ENCODE measurements around the gene ADNP2.

ADNP2 gene, protein sequence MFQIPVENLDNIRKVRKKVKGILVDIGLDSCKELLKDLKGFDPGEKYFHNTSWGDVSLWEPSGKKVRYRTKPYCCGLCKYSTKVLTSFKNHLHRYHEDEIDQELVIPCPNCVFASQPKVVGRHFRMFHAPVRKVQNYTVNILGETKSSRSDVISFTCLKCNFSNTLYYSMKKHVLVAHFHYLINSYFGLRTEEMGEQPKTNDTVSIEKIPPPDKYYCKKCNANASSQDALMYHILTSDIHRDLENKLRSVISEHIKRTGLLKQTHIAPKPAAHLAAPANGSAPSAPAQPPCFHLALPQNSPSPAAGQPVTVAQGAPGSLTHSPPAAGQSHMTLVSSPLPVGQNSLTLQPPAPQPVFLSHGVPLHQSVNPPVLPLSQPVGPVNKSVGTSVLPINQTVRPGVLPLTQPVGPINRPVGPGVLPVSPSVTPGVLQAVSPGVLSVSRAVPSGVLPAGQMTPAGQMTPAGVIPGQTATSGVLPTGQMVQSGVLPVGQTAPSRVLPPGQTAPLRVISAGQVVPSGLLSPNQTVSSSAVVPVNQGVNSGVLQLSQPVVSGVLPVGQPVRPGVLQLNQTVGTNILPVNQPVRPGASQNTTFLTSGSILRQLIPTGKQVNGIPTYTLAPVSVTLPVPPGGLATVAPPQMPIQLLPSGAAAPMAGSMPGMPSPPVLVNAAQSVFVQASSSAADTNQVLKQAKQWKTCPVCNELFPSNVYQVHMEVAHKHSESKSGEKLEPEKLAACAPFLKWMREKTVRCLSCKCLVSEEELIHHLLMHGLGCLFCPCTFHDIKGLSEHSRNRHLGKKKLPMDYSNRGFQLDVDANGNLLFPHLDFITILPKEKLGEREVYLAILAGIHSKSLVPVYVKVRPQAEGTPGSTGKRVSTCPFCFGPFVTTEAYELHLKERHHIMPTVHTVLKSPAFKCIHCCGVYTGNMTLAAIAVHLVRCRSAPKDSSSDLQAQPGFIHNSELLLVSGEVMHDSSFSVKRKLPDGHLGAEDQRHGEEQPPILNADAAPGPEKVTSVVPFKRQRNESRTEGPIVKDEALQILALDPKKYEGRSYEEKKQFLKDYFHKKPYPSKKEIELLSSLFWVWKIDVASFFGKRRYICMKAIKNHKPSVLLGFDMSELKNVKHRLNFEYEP

DNA sequence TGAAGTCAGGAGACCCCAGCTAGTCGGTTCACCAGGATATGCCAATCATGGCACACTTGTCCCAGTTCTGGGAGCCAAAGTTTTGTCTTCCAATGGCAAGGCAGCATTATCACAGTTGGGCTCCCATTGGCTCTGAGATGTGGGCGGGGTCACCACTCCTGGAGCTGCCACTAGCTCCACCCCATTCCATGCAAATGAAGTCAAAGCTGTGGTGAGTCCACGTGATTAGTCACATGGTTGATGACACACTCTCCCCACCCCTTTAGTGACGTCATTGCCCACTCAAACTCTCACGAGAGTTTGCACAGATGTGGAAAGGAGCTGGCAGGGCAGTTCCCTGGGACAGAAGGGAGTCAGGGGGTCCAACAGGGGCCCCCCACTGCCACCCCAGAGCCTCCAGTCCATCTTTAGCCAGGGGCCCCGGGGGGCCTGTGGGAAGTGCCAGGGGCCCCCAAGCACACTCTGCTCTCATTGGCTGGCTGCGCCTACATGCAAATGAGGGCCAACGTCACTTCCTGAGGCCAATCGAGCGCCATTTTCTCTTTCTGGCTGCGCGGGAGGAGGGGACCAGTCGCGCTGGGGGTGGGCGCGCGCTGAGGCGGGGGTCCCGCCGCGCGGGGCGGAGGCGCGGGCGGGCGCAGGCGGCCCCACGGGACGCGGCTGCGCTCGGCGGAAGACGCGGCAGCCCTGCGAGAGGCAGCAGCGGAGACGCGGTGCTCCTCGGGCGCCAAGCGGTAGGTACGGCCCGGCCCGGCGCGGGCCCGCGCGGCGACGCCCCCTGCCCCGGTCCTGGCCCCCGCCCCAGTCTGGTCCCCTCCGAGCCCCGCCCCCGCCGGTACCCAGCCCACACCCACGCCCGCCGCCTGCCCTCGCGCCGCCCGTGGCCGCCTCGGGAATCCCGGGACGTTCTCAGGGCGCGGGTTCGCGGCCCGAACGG is at the start of gene ADNP2:
TSS of gene ADNP2 (plus strand) at position 524 of the 937 bp plus-strand sequence. CDS start 8,281 bp downstream, outside the sequence.
- peak within 1 kb of the TSS; percentile 96 for H3K4me3 ChIP-seq (ENCODE audit: severe bottlenecking)
- peak within 1 kb of the TSS; percentile 78 for H3K27ac ChIP-seq (ENCODE audit: poor library complexity, severe bottlenecking)
- peaks cover 8% of the 10 kb centered on the region for H3K4me1 ChIP-seq (ENCODE audit: insufficient read depth, poor library complexity, severe bottlenecking)
- H3K27me3 ChIP-seq (ENCODE audit: insufficient read depth, poor library complexity, severe bottlenecking) = no peaks in the 10 kb centered on the region
- H3K9me3 ChIP-seq (ENCODE audit: severe bottlenecking) = no peaks in the 10 kb centered on the region
- peaks cover 19% of the 10 kb centered on the region for H3K36me3 ChIP-seq (ENCODE audit: low read depth)
- TF ChIP-seq, protein P1, sequence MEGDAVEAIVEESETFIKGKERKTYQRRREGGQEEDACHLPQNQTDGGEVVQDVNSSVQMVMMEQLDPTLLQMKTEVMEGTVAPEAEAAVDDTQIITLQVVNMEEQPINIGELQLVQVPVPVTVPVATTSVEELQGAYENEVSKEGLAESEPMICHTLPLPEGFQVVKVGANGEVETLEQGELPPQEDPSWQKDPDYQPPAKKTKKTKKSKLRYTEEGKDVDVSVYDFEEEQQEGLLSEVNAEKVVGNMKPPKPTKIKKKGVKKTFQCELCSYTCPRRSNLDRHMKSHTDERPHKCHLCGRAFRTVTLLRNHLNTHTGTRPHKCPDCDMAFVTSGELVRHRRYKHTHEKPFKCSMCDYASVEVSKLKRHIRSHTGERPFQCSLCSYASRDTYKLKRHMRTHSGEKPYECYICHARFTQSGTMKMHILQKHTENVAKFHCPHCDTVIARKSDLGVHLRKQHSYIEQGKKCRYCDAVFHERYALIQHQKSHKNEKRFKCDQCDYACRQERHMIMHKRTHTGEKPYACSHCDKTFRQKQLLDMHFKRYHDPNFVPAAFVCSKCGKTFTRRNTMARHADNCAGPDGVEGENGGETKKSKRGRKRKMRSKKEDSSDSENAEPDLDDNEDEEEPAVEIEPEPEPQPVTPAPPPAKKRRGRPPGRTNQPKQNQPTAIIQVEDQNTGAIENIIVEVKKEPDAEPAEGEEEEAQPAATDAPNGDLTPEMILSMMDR (IDR thresholded peaks at IDR 0.05; ENCODE audit: poor library complexity, severe bottlenecking) = no peak
- ATAC-seq (ENCODE audit: low read depth) (peak; percentile 86), DNase-seq (ENCODE audit: low spot score) (peak; percentile 92)

- H3K27me3 ChIP-seq (ENCODE audit: insufficient read depth, poor library complexity, severe bottlenecking) = no peaks in the 10 kb centered on the region
- TF ChIP-seq, protein P1 (IDR thresholded peaks at IDR 0.05; ENCODE audit: poor library complexity, severe bottlenecking) = no peak
- H3K36me3 ChIP-seq (ENCODE audit: low read depth) = no peaks in the 10 kb centered on the region
- H3K9me3 ChIP-seq (ENCODE audit: severe bottlenecking) = peaks cover 3% of the 10 kb centered on the region
- no peaks in the 10 kb centered on the region for H3K4me1 ChIP-seq (ENCODE audit: insufficient read depth, poor library complexity, severe bottlenecking)
- H3K27ac ChIP-seq (ENCODE audit: poor library complexity, severe bottlenecking) = no peak overlapping the region
- H3K4me3 ChIP-seq (ENCODE audit: severe bottlenecking) = no peak overlapping the region
- no peak for DNase-seq (ENCODE audit: low spot score)
- ATAC-seq (ENCODE audit: low read depth) = no peak
Measured at GRCh38 chr18:80059945-80060344, 49.1 kb upstream of the ADNP2 start.

- Histone ChIP-seq H3K36me3 (ENCODE audit: low read depth) (no peaks in the 10 kb centered on the region), H3K4me1 (ENCODE audit: insufficient read depth, poor library complexity, severe bottlenecking) (no peaks in the 10 kb centered on the region), H3K27me3 (ENCODE audit: insufficient read depth, poor library complexity, severe bottlenecking) (no peaks in the 10 kb centered on the region), H3K9me3 (ENCODE audit: severe bottlenecking) (no peaks in the 10 kb centered on the region), H3K4me3 (ENCODE audit: severe bottlenecking) (no peak overlapping the region), H3K27ac (ENCODE audit: poor library complexity, severe bottlenecking) (no peak overlapping the region)
- TF ChIP-seq, protein P1 (IDR thresholded peaks at IDR 0.05; ENCODE audit: poor library complexity, severe bottlenecking) = no peak
- no peak for ATAC-seq (ENCODE audit: low read depth)
- no peak for DNase-seq (ENCODE audit: low spot score)
Measured at GRCh38 chr18:80065705-80066104, 43.4 kb upstream of the ADNP2 start.

DNA sequence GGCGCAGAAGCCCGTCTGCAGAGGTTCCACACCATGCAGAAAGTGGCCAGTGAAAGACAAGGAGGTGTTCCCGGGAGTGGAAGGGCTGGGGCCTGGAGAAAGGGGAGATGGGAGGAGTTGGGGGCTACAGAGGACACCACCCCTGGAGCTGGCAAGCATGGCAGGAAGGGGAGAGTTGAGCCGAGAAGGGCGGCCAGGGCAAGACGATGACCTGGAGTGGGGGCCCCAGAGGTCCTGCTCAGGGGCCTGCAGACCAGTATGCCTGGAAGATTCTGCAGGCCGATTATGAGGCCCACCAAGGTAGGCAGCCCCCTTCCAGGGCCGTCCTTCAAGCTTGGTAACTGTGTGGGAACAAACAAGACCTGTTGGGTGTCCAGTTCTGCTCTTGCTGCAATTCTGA is 41.7 kb upstream of the ADNP2 start:
- DNase-seq (ENCODE audit: low spot score) (no peak), ATAC-seq (ENCODE audit: low read depth) (no peak)
- H3K36me3 ChIP-seq (ENCODE audit: low read depth) = no peaks in the 10 kb centered on the region
- H3K27me3 ChIP-seq (ENCODE audit: insufficient read depth, poor library complexity, severe bottlenecking) = no peaks in the 10 kb centered on the region
- no peak overlapping the region for H3K4me3 ChIP-seq (ENCODE audit: severe bottlenecking)
- TF ChIP-seq, protein P1 (IDR thresholded peaks at IDR 0.05; ENCODE audit: poor library complexity, severe bottlenecking) = no peak
- H3K4me1 ChIP-seq (ENCODE audit: insufficient read depth, poor library complexity, severe bottlenecking) = no peaks in the 10 kb centered on the region
- H3K27ac ChIP-seq (ENCODE audit: poor library complexity, severe bottlenecking) = no peak overlapping the region
- no peaks in the 10 kb centered on the region for H3K9me3 ChIP-seq (ENCODE audit: severe bottlenecking)
